Stimulated activated CD8-positive, alpha-beta memory T cell treated with anti-CD3 and anti-CD28 coated beads, Interleukin-4, amount 100 ng/mL, for 1 hour (primary cell): ENCODE data around the gene FAAP20.
A peak's percentile ranks its signal among the peaks of the same experiment; 100 is the strongest.

Source experiments
- DNase-seq, 2 donors: peaks; one replicate each; pipeline ENCODE4 v3.0.0-alpha.2; 2020; ENCODE audit warnings: low read depth in 2 of 2, low spot score in 1 of 2

The FAAP20 gene

DNA sequence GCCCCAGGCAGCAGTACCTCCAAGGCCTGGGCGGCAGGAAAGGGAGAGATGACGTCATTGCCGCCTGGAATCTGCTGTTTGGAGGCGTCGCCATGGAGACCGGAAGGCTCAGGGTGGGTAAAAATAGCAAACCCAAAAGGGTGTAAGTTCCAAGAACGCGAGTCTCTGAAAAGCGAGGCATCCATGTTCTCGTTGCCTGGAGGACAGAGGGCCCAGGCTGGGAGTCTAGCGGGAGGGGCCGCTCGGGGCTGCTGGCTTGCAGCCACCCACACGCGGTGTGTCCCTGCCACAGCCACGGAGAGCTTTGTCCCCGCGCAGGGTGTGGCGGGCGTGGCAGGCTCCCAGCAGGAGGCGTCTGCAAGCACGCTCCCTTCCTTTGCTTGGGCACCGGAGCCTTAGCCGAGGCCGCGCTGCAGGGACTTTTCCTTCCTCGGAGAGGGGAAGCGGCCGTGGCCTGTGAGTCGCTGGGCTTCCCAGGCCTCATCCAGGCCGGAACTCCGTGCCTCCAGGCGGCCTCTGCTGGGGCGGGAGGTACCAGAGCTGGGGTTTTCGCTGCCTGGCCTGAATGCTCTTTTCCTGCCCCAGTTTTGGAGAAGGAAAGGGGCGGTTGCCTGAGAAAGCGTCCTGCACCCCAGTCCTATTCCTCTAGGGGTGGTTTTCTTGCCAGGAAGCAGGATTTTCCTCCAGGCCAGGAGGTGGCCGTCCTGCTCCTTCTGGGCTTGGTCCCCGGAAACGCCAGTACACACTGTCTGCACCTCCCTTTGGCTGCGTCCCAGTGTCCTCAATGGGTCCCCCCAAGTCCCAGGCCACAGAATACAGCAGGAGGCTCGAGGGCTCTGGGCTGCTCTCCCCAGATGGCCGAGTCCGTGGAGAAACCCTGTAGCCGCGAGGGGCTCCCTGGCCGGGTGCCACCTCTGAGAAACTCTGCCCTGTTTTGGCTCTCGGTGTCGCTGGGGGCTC lies 18.2 kb upstream of the FAAP20 start:
- DNase-seq: peak in 1 of 2 donors; percentile 35

GRCh38 chr1:2212274-2212531 lies 17.6 kb upstream of the FAAP20 start:
- no peak for DNase-seq

GRCh38 chr1:2210786-2211185 lies 16.2 kb upstream of the FAAP20 start:
- no peak for DNase-seq

GRCh38 chr1:2210084-2210653 lies 15.6 kb upstream of the FAAP20 start:
- no peak for DNase-seq

- no peak for DNase-seq
Observed at GRCh38 chr1:2209400-2210083, 15.0 kb upstream of the FAAP20 start.

GRCh38 chr1:2208309-2209239 lies 14.0 kb upstream of the FAAP20 start:
- DNase-seq: no peak

GRCh38 chr1:2206813-2207487 lies 12.4 kb upstream of the FAAP20 start:
- DNase-seq: no peak

DNA sequence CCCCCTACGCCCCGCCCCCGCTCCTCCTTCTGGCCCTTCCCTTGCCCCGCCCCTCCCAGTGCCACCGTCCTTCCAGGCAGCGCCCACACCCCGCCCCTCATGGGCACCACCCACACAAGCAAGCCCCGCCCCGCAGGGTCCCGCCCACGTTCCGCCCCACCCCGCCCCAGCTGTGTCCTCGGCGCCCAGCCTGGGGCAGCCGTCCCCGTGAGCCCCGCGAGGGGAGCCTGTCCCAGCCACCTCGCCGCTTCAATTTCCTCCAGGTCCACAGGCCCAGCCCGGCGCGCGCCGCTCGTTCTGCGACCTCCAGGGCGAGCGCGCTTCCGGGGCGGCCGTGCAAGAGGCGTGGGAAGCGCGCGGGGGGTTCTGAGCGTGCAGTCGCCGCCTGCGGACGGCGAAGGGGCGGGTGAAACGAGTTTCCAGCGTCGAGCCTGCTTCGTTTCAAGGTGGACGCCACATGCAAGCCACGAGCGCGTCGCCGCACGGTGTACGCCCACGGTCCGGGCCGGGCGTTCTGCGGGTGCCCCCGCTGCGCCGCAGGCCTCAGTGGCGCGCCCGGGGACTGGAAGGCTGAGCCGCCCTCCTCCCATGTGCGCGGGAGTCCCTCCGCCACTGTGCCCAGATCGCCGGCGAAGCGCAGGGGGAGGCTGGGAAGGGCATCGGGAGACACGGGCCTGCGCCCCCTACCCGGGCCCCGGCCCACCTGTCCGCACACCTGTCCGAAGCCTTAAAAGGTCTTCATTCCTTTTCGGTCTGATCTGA lies 10.8 kb upstream of the FAAP20 start:
- peak; percentile 90 to 92 for DNase-seq

DNA sequence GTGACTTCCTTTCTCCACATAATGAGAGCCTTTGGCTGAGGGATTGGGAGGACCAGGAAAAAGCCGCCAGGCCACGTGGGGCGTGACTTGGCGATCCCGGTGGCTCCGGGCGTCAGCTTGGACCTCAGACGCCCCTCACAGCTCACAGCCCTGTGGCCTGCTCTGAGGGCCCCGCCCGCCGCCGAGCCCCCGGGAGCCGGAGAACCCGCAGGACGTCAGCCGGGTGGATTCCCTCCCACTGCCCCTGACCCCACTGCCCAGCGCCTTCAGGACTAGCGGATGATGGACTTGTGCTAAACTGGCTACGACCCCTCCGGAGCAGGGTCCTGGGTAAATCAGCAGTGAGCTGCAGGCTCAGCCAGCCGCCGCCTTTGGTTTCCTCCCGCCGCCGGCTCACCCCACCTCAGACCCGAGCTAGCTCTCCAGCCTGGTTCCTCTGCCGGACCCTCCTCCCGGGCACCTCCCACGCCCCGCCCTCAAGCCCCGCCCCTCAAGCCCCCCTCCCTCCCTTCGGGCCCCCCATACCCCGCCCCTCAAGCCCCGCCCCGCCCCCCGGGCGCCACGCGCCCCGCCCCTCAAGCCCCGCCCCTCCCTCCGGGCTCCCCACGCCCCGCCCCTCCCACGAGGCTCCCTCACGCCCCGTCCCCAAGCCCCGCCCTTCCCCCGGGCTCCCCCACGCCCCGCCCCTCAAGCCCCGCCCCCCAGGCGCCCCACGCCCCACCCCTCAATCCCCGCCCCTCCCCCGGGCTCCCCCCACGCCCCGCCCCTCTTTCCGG lies 10.0 kb upstream of the FAAP20 start:
- no peak for DNase-seq

GRCh38 chr1:2203671-2204414 lies 9.3 kb upstream of the FAAP20 start:
- no peak for DNase-seq

GRCh38 chr1:2202843-2203601 lies 8.4 kb upstream of the FAAP20 start:
- DNase-seq: no peak

GRCh38 chr1:2202008-2202575 lies 7.5 kb upstream of the FAAP20 start:
- DNase-seq: no peak

DNA sequence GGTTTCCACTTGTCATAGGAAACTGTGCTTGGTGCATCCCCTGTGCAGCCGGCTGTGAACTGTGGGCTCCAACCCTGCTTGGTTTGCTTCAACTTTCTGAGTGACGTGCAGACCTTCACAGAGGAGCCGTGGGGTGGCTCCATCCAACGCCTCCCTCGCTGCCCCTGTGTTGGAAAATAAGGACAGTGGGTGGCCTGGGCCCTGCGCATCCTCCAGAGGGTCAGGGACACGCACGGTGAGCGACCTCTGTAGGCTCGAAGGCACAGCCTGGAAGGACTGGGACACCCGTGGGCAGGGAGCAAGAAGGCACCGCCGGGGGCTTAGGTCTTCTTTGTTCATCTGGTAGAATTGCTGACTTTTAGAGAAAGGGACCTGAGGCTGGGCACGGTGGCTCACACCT lies 6.5 kb upstream of the FAAP20 start:
- no peak for DNase-seq

DNA sequence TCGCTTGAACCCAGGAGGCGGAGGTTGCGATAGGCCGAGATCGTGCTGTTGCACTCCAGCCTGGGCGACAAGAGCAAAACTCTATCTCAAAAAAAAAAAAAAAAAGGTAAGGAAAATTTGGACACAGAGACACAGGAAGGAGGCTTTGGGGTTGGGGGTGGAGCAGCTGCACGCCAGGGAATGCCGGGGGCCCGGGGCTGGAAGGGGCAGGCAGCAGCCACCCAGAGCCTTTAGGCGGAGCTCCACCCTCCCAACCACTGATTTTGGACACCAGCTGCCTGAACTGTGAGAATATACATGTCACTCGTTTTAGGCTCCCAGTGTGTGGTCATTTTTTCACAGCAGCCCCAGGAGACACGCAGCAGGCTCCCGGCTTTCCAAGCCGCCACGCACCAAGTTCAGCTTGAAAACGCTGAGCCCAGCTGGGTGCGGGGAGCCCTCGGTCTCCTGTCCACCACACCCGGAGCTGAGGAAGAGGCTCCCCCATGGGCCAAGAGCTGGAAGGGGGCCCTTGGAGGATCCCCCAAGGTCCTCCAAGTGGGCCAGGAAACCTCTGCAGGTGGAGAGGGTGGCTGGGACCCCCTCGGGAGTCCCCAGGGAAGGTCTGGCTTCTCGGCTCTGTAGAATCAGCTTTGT lies 5.9 kb upstream of the FAAP20 start:
- no peak for DNase-seq

DNA sequence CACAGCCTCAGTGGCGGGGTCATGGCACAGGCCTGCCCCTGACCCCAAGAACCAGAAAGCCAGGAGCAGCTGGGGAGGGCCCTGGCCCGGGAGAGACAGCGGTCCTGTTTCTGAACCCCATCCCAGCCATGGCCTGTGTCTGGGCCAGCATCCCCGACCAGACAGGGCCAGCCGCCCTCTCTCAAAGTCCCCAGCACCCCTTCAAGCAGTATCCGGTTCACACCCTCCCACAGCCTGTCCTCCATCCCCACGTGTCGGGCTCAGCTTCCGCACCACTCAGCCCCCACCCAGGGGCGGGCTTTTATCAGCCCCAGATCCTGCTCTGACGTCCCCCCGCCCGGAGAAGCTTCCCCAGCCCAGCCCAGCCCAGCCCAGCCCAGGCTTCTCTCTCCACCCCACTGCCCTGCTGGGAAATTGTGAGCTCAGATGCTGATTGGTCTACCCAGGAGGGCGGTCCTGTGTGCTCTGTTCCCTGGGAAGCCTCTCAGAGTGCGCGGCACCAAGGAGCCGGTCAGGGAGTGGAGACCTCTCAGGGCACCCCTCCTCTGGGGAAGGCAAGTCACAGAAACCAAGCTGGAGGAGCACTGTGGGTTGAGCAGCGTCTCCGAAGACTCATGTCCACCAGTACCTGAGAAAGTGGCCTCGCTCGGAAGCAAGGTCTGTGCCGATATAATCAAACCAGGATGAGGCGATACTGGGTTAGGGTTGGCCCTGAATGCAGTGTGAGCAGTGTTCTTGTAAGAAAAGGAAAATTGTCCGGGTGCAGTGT lies 4.7 kb upstream of the FAAP20 start:
- peak; percentile 35 to 60 for DNase-seq

- no peak for DNase-seq
Observed at GRCh38 chr1:2198571-2198970, 4.0 kb upstream of the FAAP20 start.
